Right lobe of liver (tissue), 4 donors: ENCODE data around the gene HECTD4.

Experiments used
- CTCF ChIP-seq, 4 donors: fragments of 200-600 bp in 3 of 4; fragments of 450-650 bp in 1 of 4; IDR thresholded peaks; one replicate each; pipeline versions ENCODE4 v1.5.1 to v1.8.0; 2016 to 2022; ENCODE audit warnings: antibody characterized with exemption in 4 of 4, mild to moderate bottlenecking in 2 of 4
- POLR2A ChIP-seq: fragments of 450-650 bp; IDR thresholded peaks from one replicate; pipeline ENCODE4 v1.6.1; 2017; ENCODE audit warnings: antibody characterized with exemption, mild to moderate bottlenecking
- donor health status: DM: no; HTN: no; CAD: no.
- donor health status: DM: no; HTN: no; CAD: no.
- donor health status: DM: no; HTN: yes; CAD: no.

- no peak for TF ChIP-seq CTCF (IDR thresholded peaks at IDR 0.05)
- no peak for TF ChIP-seq POLR2A
These were observed 4.5 kb upstream of the HECTD4 start for GRCh38 chr12:112386726-112387125.
